H1 (cell line): ENCODE data around the gene ZNF813. TPM values are rescaled to one million over a fixed set of nuclear protein-coding genes. Genes with fewer than 3 reads are reported as not detected.

Experiments
- CTCF ChIA-PET: fragments of 300-600 bp; sonication (Branson Sonifier 250); formaldehyde crosslinking; loops from one replicate; lab custom pipeline; 2021; ENCODE audit not compliant: partially characterized antibody; lab: Charles Lee
- POLR2A ChIA-PET: fragments of 300-600 bp; sonication (Branson Sonifier 250); formaldehyde crosslinking; loops from one replicate; lab custom pipeline; 2021; ENCODE audit warnings: inconsistent platforms; ENCODE audit not compliant: partially characterized antibody; lab: Charles Lee
- DNase-seq, 2 experiments: peaks; one replicate each; pipeline versions ENCODE4 v3.0.0 to v3.0.0-alpha.2; 2010 to 2022; ENCODE audit warnings: low spot score in 2 of 2, low read depth in 1 of 2, mixed read lengths in 1 of 2
- FAIRE-seq: peaks from 2 replicates; lab custom pipeline; 2011; peaks lifted over from hg19 to GRCh38; lab: Jason Lieb, UNC
- H2AFZ ChIP-seq: 2 replicates; pipeline ENCODE4 v1.8.1; 2012; ENCODE audit warnings: low read length, inconsistent platforms
- H2AK5ac ChIP-seq: 2 replicates; pipeline ENCODE4 v1.6.1; 2013; ENCODE audit warnings: low read depth, low read length
- H2BK120ac ChIP-seq: replicated peaks from 2 replicates; pipeline ENCODE3; 2013; ENCODE audit warnings: low read depth, low read length, inconsistent platforms
- H2BK12ac ChIP-seq: 2 replicates; pipeline ENCODE4 v1.6.1; 2013; ENCODE audit warnings: low read depth, low read length
- H2BK15ac ChIP-seq: 2 replicates; pipeline ENCODE4 v1.6.1; 2013; ENCODE audit warnings: low read length
- H2BK20ac ChIP-seq: 2 replicates; pipeline ENCODE4 v1.6.1; 2013; ENCODE audit warnings: low read length
- H2BK5ac ChIP-seq: 2 replicates; pipeline ENCODE4 v1.6.1; 2013; ENCODE audit warnings: low read depth, low read length
- H3K14ac ChIP-seq: 2 replicates; pipeline ENCODE4 v1.6.1; 2013; ENCODE audit warnings: inconsistent platforms; ENCODE audit not compliant: insufficient read length
- H3K18ac ChIP-seq: 2 replicates; pipeline ENCODE4 v1.6.1; 2013; ENCODE audit warnings: low read length; ENCODE audit errors: extremely low read depth
- H3K23ac ChIP-seq: 2 replicates; pipeline ENCODE4 v1.6.1; 2013; ENCODE audit warnings: inconsistent platforms; ENCODE audit not compliant: insufficient read length
- H3K23me2 ChIP-seq: 2 replicates; pipeline ENCODE4 v1.6.1; 2013; ENCODE audit warnings: low read depth, low read length
- H3K27ac ChIP-seq: 2 replicates; pipeline ENCODE4 v1.6.1; 2011; ENCODE audit warnings: low read depth, low read length, inconsistent platforms
- H3K27me3 ChIP-seq, 4 experiments: replicated peaks in 1 of 4; 1 replicate in 1 of 4; 2 replicates in 3 of 4; pipeline versions ENCODE4 v1.6.1 to v1.8.1; 2011 to 2013; ENCODE audit warnings: low read length in 3 of 4, mild to moderate bottlenecking in 3 of 4, inconsistent platforms in 2 of 4, mixed read lengths in 2 of 4, moderate library complexity in 1 of 4; ENCODE audit not compliant: control insufficient read depth in 3 of 4, insufficient read depth in 3 of 4; ENCODE audit errors: extremely low read depth in 1 of 4
- H3K36me3 ChIP-seq, 4 experiments: 2 replicates each; pipeline versions ENCODE4 v1.6.1 to v1.8.1; 2011 to 2013; ENCODE audit warnings: mild to moderate bottlenecking in 4 of 4, low read length in 3 of 4, moderate library complexity in 2 of 4, control low read depth in 1 of 4, inconsistent platforms in 1 of 4; ENCODE audit not compliant: insufficient read depth in 4 of 4, control insufficient read depth in 2 of 4
- H3K4ac ChIP-seq: replicated peaks from 2 replicates; pipeline ENCODE3; 2013; ENCODE audit warnings: low read length, low read depth, mixed read lengths, inconsistent platforms; ENCODE audit not compliant: insufficient read length
- H3K4me1 ChIP-seq, 4 experiments: replicated peaks in 1 of 4; 1 replicate in 1 of 4; 2 replicates in 3 of 4; pipeline versions ENCODE4 v1.6.1 to v1.8.1; 2011 to 2013; ENCODE audit warnings: low read length in 3 of 4, inconsistent platforms in 2 of 4, mixed read lengths in 1 of 4; ENCODE audit not compliant: insufficient read depth in 4 of 4, control insufficient read depth in 3 of 4
- H3K4me2 ChIP-seq, 2 experiments: 2 replicates each; pipeline versions ENCODE4 v1.6.1 to v1.8.1; 2011 to 2013; ENCODE audit warnings: low read depth in 2 of 2, low read length in 2 of 2, control low read depth in 1 of 2, inconsistent platforms in 1 of 2, mild to moderate bottlenecking in 1 of 2; ENCODE audit not compliant: insufficient read depth in 1 of 2
- H3K4me3 ChIP-seq, 4 experiments: fragments of 200-600, 300-600 bp in 1 of 4; sonication (generic), shearing (Covaris generic), sonication (Bioruptor Twin) in 1 of 4; 2 replicates each; pipeline versions ENCODE4 v1.5.1 to v1.8.1; 2011 to 2016; ENCODE audit warnings: low read length in 4 of 4, low read depth in 3 of 4, control low read depth in 2 of 4, inconsistent platforms in 2 of 4, mild to moderate bottlenecking in 2 of 4, mixed read lengths in 1 of 4, moderate library complexity in 1 of 4; ENCODE audit not compliant: insufficient read depth in 2 of 4; ENCODE audit errors: extremely low read depth in 1 of 4
- H3K56ac ChIP-seq: replicated peaks from 2 replicates; pipeline ENCODE3; 2013; ENCODE audit warnings: low read depth, mild to moderate bottlenecking, mixed read lengths, low read length, inconsistent platforms; ENCODE audit not compliant: insufficient read length
- H3K79me1 ChIP-seq: 2 replicates; pipeline ENCODE4 v1.6.1; 2013; ENCODE audit warnings: low read depth, low read length, control low read depth
- H3K79me2 ChIP-seq, 2 experiments: 2 replicates each; pipeline versions ENCODE4 v1.6.1 to v1.8.1; 2012 to 2013; ENCODE audit warnings: low read length in 2 of 2, mild to moderate bottlenecking in 2 of 2, inconsistent platforms in 1 of 2; ENCODE audit not compliant: insufficient read depth in 2 of 2, control insufficient read depth in 1 of 2
- H3K9ac ChIP-seq, 4 experiments: replicated peaks in 1 of 4; 1 replicate in 1 of 4; 2 replicates in 3 of 4; pipeline versions ENCODE4 v1.6.1 to v1.8.1; 2011 to 2013; ENCODE audit warnings: low read depth in 3 of 4, low read length in 3 of 4, control low read depth in 2 of 4, mild to moderate bottlenecking in 2 of 4, moderate library complexity in 2 of 4, inconsistent platforms in 1 of 4; ENCODE audit errors: extremely low read depth in 1 of 4
- H3K9me3 ChIP-seq, 2 experiments: 2 replicates each; pipeline versions ENCODE4 v1.6.1 to v1.8.1; 2012 to 2013; ENCODE audit warnings: mild to moderate bottlenecking in 2 of 2, moderate library complexity in 2 of 2, control low read depth in 1 of 2, inconsistent platforms in 1 of 2, low read depth in 1 of 2, low read length in 1 of 2, mixed read lengths in 1 of 2; ENCODE audit not compliant: insufficient read depth in 2 of 2
- H4K20me1 ChIP-seq, 2 experiments: replicated peaks in 1 of 2; 2 replicates each; pipeline versions ENCODE3 to v1.8.1; 2011 to 2013; ENCODE audit warnings: inconsistent platforms in 2 of 2, low read length in 2 of 2, mild to moderate bottlenecking in 1 of 2; ENCODE audit not compliant: insufficient read depth in 2 of 2, control insufficient read depth in 1 of 2
- H4K5ac ChIP-seq: 2 replicates; pipeline ENCODE4 v1.6.1; 2013; ENCODE audit warnings: low read length, low read depth, mixed read lengths, inconsistent platforms; ENCODE audit not compliant: insufficient read length
- H4K8ac ChIP-seq: 2 replicates; pipeline ENCODE4 v1.8.0; 2013; ENCODE audit warnings: mild to moderate bottlenecking, moderate library complexity, low read length, inconsistent platforms; ENCODE audit not compliant: insufficient read depth; ENCODE audit errors: extremely low read depth
- H4K91ac ChIP-seq: replicated peaks from 2 replicates; pipeline ENCODE3; 2013; ENCODE audit warnings: low read length, mixed read lengths, inconsistent platforms; ENCODE audit not compliant: insufficient read length
- PHF8 ChIP-seq: fragments of 200-600 bp; sonication (generic); conservative IDR thresholded peaks from 2 replicates; pipeline ENCODE4 v1.7.1; 2012; ENCODE audit warnings: low read depth, mild to moderate bottlenecking, inconsistent platforms, low read length, moderate library complexity
- SAP30 ChIP-seq: fragments of 300-600 bp; sonication (generic); IDR thresholded peaks from 2 replicates; pipeline ENCODE4 v1.7.1; 2012; ENCODE audit warnings: low read length, moderate library complexity, mild to moderate bottlenecking, inconsistent platforms; ENCODE audit not compliant: insufficient read depth, insufficient replicate concordance
- SRF ChIP-seq: IDR thresholded peaks from 2 replicates; pipeline ENCODE4 v1.6.1; 2011; ENCODE audit warnings: mild to moderate bottlenecking, low read depth, low read length, moderate library complexity
- WGBS, 2 experiments: shearing (Covaris generic) in 1 of 2; methylation state at CpG; one replicate each; pipeline versions ENCODE4 v1.1.6 to v1.1.7; 2013 to 2015; ENCODE audit warnings: low lambda C conversion rate in 2 of 2, mixed read lengths in 2 of 2, inconsistent platforms in 1 of 2, low coverage in 1 of 2, missing lambda C conversion rate in 1 of 2; ENCODE audit not compliant: insufficient replicate concordance in 2 of 2, insufficient coverage in 1 of 2, insufficient read length in 1 of 2; ENCODE audit errors: extremely low coverage in 1 of 2, missing lambda C conversion rate in 1 of 2; 5-methylcytosine and 5-hydroxymethylcytosine counted together
- polyA plus RNA-seq, 7 experiments: library from polyadenylated mRNA; depleted of rRNA in 3 of 7; stranded (reverse) in 5 of 7; unstranded in 2 of 7; fragments of >200 nt in 5 of 7; fragments of 200-250 nt in 2 of 7; gene quantifications; 1 replicate in 5 of 7; 2 replicates in 1 of 7; 4 replicates in 1 of 7; pipeline versions ENCODE4 v1.2.1 to v1.2.3, GENCODE V29; 2011 to 2013; ENCODE audit warnings: missing spikeins in 2 of 7, mixed read lengths in 2 of 7
- total RNA-seq: library from RNA; stranded (reverse); fragmentation: NEBNext Ultra II Directional; extraction: Animal tissue kit (Norgen Biotek cat#: 25700); gene quantifications from 2 replicates; pipeline ENCODE4 v1.2.1, GENCODE V29; 2021

The ZNF813 gene
- total and polyA plus RNA-seq, 2 of the 8 experiments (the other 6 are each of a cell fraction or from before 2014, with no cell fraction given), result 2.9 to 22.1 TPM

GRCh38 chr19:53521373-53522202 is 54.1 kb downstream of the ZNF813 start:
- Histone ChIP-seq H3K79me1 (peaks cover 3% of the 10 kb centered on the region; the same call in 1 of the 2 replicates), H2AK5ac (peak overlapping the region; percentile 69; the same call in 1 of the 2 replicates), H3K14ac (no peak overlapping the region), H3K18ac (no peak overlapping the region), H2BK5ac (peak overlapping the region; percentile 89; the same call in 1 of the 2 replicates), H3K9me3 (peaks cover 0 to 3% of the 10 kb centered on the region in 2 experiments; a peak in 1 of 4 replicates), H3K27me3 (peaks cover 0 to 3% (median 1%) of the 10 kb centered on the region in 4 experiments; a peak in 2 of 7 replicates), H4K8ac (peak overlapping the region; percentile 62), H3K9ac (peak overlapping the region; percentile 36 to 93 (median 81)), H4K20me1 (peaks cover 0 to 5% of the 10 kb centered on the region in 2 experiments), H3K27ac (peak overlapping the region; percentile 57; the same call in 1 of the 2 replicates), H3K4me2 (peak overlapping the region; percentile 72 to 98), H3K23ac (no peak overlapping the region), H2BK120ac (no peak overlapping the region), H3K23me2 (peaks cover 9% of the 10 kb centered on the region), H2AFZ (no peak overlapping the region; the same call in 1 of the 2 replicates), H2BK15ac (no peak overlapping the region), H3K56ac (no peak overlapping the region), H3K79me2 (peaks cover 10 to 37% of the 10 kb centered on the region in 2 experiments; a peak in 3 of 4 replicates), H4K91ac (peak overlapping the region; percentile 47), H2BK20ac (no peak overlapping the region), H3K4me1 (peaks cover 0 to 9% (median 2%) of the 10 kb centered on the region in 4 experiments; a peak in 4 of 7 replicates), H3K4ac (no peak overlapping the region), H2BK12ac (peak overlapping the region; percentile 75; the same call in 1 of the 2 replicates)
- POLR2A ChIA-PET, result interaction anchor here (0.6 to 2.6 kb wide), 16 partner anchors 8 to 225 kb away, joined by 3 to 13 read pairs (median 4); partner anchors contain the start of gene ZNF331
- no peak for FAIRE-seq
- WGBS, 2 experiments, result 21% methylated on average over 33 of the region's 33 CpGs; no CpG with 5 or more reads in 1 of the 2 experiments
- CTCF ChIA-PET, result interaction anchor here (0.9 to 2.2 kb wide), 5 partner anchors 10 to 326 kb away, joined by 3 to 13 read pairs (median 4); no protein-coding TSS in a partner anchor
- no peak for DNase-seq
- TF ChIP-seq SAP30, result peak; percentile 42
- TF ChIP-seq PHF8, result peak; percentile 21; the same call in 1 of the 2 replicates
- no peak for TF ChIP-seq SRF
- TF ChIP-seq, all 59 proteins: peak for 2
- Histone ChIP-seq H3K4me3 (peak overlapping the region; percentile 82 to 98 (median 91)), H4K5ac (no peak overlapping the region), H3K36me3 (peaks cover 0 to 14% (median 6%) of the 10 kb centered on the region in 4 experiments; a peak in 4 of 8 replicates)
